AG10803 (cell line): ENCODE results near the gene ACTR8.

Experiments
- DNase-seq: peaks from one replicate; pipeline ENCODE4 v3.0.0; 2010; ENCODE audit warnings: low read depth
- H3K4me3 ChIP-seq: 2 replicates; pipeline ENCODE4 v1.5.1; 2011; ENCODE audit warnings: mild to moderate bottlenecking, low read length, control low read depth
- CTCF ChIP-seq: conservative IDR thresholded peaks from 2 replicates; pipeline ENCODE4 v1.5.1; 2011; ENCODE audit warnings: mild to moderate bottlenecking, low read length, control low read depth, inconsistent platforms

ACTR8 gene

GRCh38 chr3:53833700-53834099, 48.3 kb downstream of the ACTR8 start:
- DNase-seq: no peak
- TF ChIP-seq CTCF: no peak
- no peak overlapping the region for H3K4me3 ChIP-seq

- no peak for DNase-seq
- no peak for TF ChIP-seq CTCF
- no peak overlapping the region for H3K4me3 ChIP-seq
These were observed 48.8 kb downstream of the ACTR8 start for GRCh38 chr3:53833053-53833645.

GRCh38 chr3:53830944-53831343, 51.0 kb downstream of the ACTR8 start:
- no peak overlapping the region for H3K4me3 ChIP-seq
- TF ChIP-seq CTCF: no peak
- DNase-seq: no peak

GRCh38 chr3:53829605-53830004, 52.3 kb downstream of the ACTR8 start:
- TF ChIP-seq CTCF: no peak
- DNase-seq: no peak
- H3K4me3 ChIP-seq: no peak overlapping the region

GRCh38 chr3:53828581-53828980, 53.4 kb downstream of the ACTR8 start:
- no peak for DNase-seq
- no peak for TF ChIP-seq CTCF
- H3K4me3 ChIP-seq: no peak overlapping the region

- H3K4me3 ChIP-seq: no peak overlapping the region
- TF ChIP-seq CTCF: no peak
- DNase-seq: no peak
These were observed 55.9 kb downstream of the ACTR8 start for GRCh38 chr3:53826048-53826447.

- DNase-seq: no peak
- TF ChIP-seq CTCF: no peak
- H3K4me3 ChIP-seq: no peak overlapping the region
These were observed 57.2 kb downstream of the ACTR8 start for GRCh38 chr3:53824795-53825194.
